GM19397 (cell line): Measurements from ENCODE around the gene COPZ2.

Experiments
- ATAC-seq: cut with Tn5 transposase; IDR thresholded peaks from one replicate; pipeline ENCODE4 v1.9.1; 2021; ENCODE audit warnings: mild to moderate bottlenecking, moderate library complexity; ENCODE audit not compliant: unreplicated experiment

Gene COPZ2

GRCh38 chr17:48056879-48057278, 19.3 kb upstream of the COPZ2 start:
- no peak for ATAC-seq

GRCh38 chr17:48056246-48056745, 18.7 kb upstream of the COPZ2 start:
- no peak for ATAC-seq

GRCh38 chr17:48055531-48056245, 18.1 kb upstream of the COPZ2 start:
- ATAC-seq = no peak

- ATAC-seq = no peak
Measured at GRCh38 chr17:48054238-48055185, 16.9 kb upstream of the COPZ2 start.

GRCh38 chr17:48053758-48054237, 16.2 kb upstream of the COPZ2 start:
- no peak for ATAC-seq

GRCh38 chr17:48052956-48053757, 15.6 kb upstream of the COPZ2 start:
- no peak for ATAC-seq

- ATAC-seq = no peak
Measured at GRCh38 chr17:48051706-48052486, 14.3 kb upstream of the COPZ2 start.

DNA sequence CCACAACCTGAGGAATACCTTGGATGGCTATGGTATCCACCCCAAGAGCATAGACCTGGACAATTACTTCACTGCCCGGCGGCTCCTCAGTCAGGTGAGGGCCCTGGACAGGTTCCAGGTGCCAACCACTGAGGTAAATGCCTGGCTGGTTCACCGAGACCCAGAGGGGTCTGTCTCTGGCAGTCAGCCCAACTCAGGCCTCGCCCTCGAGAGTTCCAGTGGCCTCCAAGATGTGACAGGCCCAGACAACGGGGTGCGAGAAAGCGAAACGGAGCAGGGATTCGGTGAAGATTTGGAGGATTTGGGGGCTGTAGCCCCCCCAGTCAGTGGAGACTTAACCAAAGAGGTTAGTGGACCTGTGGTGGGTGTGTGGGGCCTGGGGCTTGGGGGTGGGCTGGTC, 13.7 kb upstream of the COPZ2 start:
- no peak for ATAC-seq

DNA sequence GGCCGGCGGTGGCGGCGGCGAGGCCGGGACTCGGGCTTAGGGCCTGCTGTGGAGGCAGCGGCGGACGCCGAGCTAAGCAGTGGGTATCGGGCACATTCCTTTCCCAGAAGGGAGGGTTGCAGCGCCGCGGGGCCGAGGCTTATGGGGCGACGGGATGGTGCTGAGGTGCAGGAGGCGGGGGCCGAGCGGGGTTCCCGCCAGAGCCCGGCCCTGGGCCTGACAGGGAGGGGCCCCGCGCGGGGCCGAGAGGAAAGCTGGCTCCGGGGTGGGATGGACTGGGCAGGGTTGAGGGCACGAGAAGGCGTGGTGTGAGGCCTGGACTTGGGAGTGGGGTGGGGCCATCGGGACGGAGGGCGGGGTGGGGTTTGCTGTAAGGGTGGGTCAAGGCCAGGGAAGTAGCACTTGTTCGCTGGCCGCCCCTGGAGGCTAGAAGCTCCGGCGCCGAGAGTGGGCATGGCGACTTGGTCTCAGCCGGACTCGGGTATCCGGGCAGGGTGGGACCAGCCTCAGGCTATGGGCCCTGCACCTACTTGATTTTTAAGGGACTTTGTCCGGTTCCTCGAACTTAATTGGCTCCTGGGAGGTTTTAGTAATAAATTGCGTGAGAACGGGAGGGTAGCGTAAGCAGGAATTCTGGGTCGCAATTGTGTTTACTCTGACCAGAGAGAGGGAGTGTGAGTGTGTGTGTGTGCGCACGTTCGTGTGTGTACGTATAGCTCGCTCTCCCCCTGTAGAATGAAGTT, 11.0 kb upstream of the COPZ2 start:
- ATAC-seq = peak; percentile 45

DNA sequence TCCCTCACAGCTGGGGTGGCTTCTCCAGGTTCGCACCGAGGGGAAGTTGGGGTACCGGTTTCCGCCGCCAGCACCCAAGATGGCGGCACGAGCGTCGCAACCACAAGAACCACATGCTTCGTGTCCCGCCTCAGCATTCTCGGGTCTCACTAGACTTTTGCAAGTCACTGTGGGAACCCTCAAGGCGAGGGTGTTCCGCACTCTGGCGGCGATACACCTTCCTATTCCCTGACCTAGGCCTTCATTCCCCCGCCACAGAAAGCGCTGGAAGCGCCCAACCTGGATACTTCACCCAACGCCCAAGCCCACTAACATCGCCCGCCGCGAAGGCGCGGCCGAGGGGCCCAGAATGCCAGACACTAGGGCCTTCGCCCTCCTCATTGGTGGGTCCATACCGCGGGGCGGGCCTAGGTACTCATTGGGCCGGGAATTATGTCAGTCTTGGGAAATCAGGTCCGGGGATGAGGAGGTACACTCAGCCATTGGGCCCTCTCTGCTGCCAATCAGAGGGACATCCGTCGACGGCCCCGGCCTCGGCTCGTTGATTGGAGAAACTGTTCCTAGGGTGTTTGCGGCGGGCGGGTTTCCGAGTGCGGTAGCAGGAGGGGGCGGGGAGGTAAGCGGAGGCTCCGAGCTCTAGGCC, 10.3 kb upstream of the COPZ2 start, which contains the start of gene NFE2L1:
TSS of gene NFE2L1 (plus strand) at position 619 of the 643 bp plus-strand sequence. CDS start 2,760 bp downstream, outside the sequence.
- peak; percentile 85 for ATAC-seq

- ATAC-seq = no peak
Measured at GRCh38 chr17:48047113-48047740, 9.6 kb upstream of the COPZ2 start.

GRCh38 chr17:48046296-48046695, 8.7 kb upstream of the COPZ2 start:
- ATAC-seq = no peak

GRCh38 chr17:48045316-48046001, 7.9 kb upstream of the COPZ2 start:
- ATAC-seq = no peak

DNA sequence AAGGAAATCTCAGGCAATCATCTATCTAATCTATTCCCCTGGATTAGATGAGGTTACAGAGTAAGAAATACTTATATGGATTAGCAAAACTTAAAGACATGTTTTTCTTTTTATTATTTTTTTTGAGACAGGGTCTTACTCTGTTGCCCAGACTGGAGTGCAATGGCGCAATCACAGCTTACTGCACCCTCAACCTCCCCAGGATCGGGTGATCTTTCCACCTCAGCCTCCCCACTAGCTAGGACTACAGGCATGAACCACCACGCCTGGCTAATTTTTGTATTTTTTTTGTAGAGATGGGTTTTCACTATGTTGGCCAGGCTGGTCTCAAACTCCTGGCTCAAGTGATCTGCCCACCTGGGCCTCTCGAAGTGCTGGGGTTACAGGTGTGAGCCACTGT, 7.3 kb upstream of the COPZ2 start:
- no peak for ATAC-seq

DNA sequence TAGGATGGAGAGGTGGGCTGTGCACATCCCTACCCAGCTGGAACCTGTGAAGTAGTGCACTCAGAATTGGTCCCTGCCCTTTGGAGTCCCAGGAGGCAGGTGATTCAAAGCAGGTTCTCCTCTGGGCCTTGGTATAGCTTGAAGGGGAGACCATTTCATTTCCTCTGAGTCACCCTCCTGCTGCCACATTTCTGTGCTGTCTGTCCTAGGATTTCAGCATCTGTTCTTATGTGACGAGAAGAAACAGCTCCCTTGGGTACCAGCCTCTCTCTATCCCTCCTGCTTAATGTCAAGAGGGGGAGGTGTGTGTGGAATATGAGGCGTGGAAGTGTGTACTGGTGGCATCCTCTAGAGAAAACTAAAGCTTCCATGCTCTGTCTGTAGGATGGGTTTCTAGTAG, 5.6 kb upstream of the COPZ2 start:
- no peak for ATAC-seq

GRCh38 chr17:48038687-48039086, 1.1 kb upstream of the COPZ2 start:
- no peak for ATAC-seq

GRCh38 chr17:48037838-48038323, 284 bp upstream of the COPZ2 start:
- ATAC-seq = no peak

DNA sequence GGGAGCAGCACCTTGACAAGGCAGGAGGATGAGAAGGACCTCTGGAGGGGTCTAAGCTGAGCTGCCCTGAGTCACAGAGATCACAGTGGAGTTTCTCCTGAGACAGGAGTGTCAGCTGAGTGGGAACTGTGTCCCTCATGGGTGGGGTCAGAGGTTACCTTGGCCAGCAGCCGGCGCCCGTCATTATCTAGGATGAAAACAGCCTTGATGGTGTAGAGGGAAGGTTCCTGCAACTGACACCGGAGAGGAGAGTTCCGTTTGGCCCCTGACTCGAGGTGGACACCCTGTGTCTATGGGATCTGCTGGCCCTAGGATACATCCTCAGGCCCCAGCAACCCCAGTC, 933 bp downstream of the COPZ2 start:
- ATAC-seq = no peak
